ENCODE measurements around the gene DDAH1. TPM values are rescaled to one million over a fixed set of nuclear protein-coding genes. Genes with fewer than 3 reads are reported as not detected.
"Not testable (repeated sequence)": the region's sequence is repeated elsewhere in the genome, so short reads cannot be mapped to it uniquely, and the experiment has no call there.

Gene DDAH1
- total and polyA plus RNA-seq, 7 donors: 11.5 to 43.2 (median 25.2) TPM

- Histone ChIP-seq H3K36me3 (no peaks in the 10 kb centered on the region), H3K27ac (no peak overlapping the region), H3K4me1 (no peaks in the 10 kb centered on the region), H3K9me3 (no peaks in the 10 kb centered on the region), H3K27me3 (no peaks in the 10 kb centered on the region), H3K4me3 (no peak overlapping the region)
- TF ChIP-seq POLR2A (IDR thresholded peaks at IDR 0.05) (no peak), EP300 (IDR thresholded peaks at IDR 0.05) (no peak), CTCF (IDR thresholded peaks at IDR 0.05) (no peak), POLR2AphosphoS5 (IDR thresholded peaks at IDR 0.05) (no peak)
- no peak for DNase-seq
- 88% methylated on average over 3 of the region's 3 CpGs for WGBS, 2 donors
- intact Hi-C loops (cut with DNase I): no loop called here
Observed at GRCh38 chr1:85475055-85475454, 10.1 kb upstream of the DDAH1 start.

- Histone ChIP-seq H3K36me3 (no peaks in the 10 kb centered on the region), H3K27me3 (no peaks in the 10 kb centered on the region), H3K27ac (no peak overlapping the region), H3K9me3 (no peaks in the 10 kb centered on the region), H3K4me3 (no peak overlapping the region), H3K4me1 (no peaks in the 10 kb centered on the region)
- intact Hi-C loops (cut with DNase I): no loop called here
- TF ChIP-seq POLR2A (IDR thresholded peaks at IDR 0.05) (no peak), POLR2AphosphoS5 (IDR thresholded peaks at IDR 0.05) (no peak), EP300 (IDR thresholded peaks at IDR 0.05) (no peak), CTCF (IDR thresholded peaks at IDR 0.05) (no peak)
- no peak for DNase-seq
- 78 to 81% methylated on average over 6 of the region's 6 CpGs for WGBS, 2 donors
Observed at GRCh38 chr1:85473390-85473789, 8.4 kb upstream of the DDAH1 start.

- WGBS, 2 donors: 57 to 78% methylated on average over 1 of the region's 1 CpG
- no peak for TF ChIP-seq POLR2A (IDR thresholded peaks at IDR 0.05)
- TF ChIP-seq EP300 (IDR thresholded peaks at IDR 0.05): no peak
- TF ChIP-seq POLR2AphosphoS5 (IDR thresholded peaks at IDR 0.05): no peak
- no peak for TF ChIP-seq CTCF (IDR thresholded peaks at IDR 0.05)
- H3K27me3 ChIP-seq: no peaks in the 10 kb centered on the region
- H3K27ac ChIP-seq: no peak overlapping the region
- no peaks in the 10 kb centered on the region for H3K36me3 ChIP-seq
- DNase-seq: no peak
- intact Hi-C loops (cut with DNase I): no loop called here
- H3K9me3 ChIP-seq: no peaks in the 10 kb centered on the region
- no peak overlapping the region for H3K4me3 ChIP-seq
- H3K4me1 ChIP-seq: no peaks in the 10 kb centered on the region
Observed at GRCh38 chr1:85471558-85471957, 6.6 kb upstream of the DDAH1 start.

GRCh38 chr1:85470130-85470529, 5.2 kb upstream of the DDAH1 start:
- H3K9me3 ChIP-seq; H3K36me3 ChIP-seq; H3K4me3 ChIP-seq; H3K27ac ChIP-seq; H3K4me1 ChIP-seq; DNase-seq; H3K27me3 ChIP-seq; intact Hi-C loops (cut with DNase I): not testable (repeated sequence)
- WGBS, 2 donors: 82 to 86% methylated on average over 2 of the region's 2 CpGs

- whole genome bisulfite sequencing, 2 donors: 95 to 97% methylated on average over 3 of the region's 3 CpGs
- no peak overlapping the region for H3K4me3 ChIP-seq
- DNase-seq: no peak
- H3K27me3 ChIP-seq: no peaks in the 10 kb centered on the region
- intact Hi-C loops (cut with DNase I): no loop called here
- no peak overlapping the region for H3K27ac ChIP-seq
- no peaks in the 10 kb centered on the region for H3K9me3 ChIP-seq
- TF ChIP-seq CTCF (IDR thresholded peaks at IDR 0.05): no peak
- TF ChIP-seq POLR2A (IDR thresholded peaks at IDR 0.05): no peak
- no peak for TF ChIP-seq EP300 (IDR thresholded peaks at IDR 0.05)
- no peak for TF ChIP-seq POLR2AphosphoS5 (IDR thresholded peaks at IDR 0.05)
- no peaks in the 10 kb centered on the region for H3K36me3 ChIP-seq
- H3K4me1 ChIP-seq: peaks cover 0 to 20% (median 19%) of the 10 kb centered on the region in 4 donors
Observed at GRCh38 chr1:85467929-85468540, 3.1 kb upstream of the DDAH1 start.

All from sigmoid colon (tissue), 7 donors.